HepG2 (cell line): Measurements from ENCODE around the gene SECISBP2L. TPM values are rescaled to one million over a fixed set of nuclear protein-coding genes. Genes with fewer than 3 reads are reported as not detected.

ENCODE experiments used
- MATR3 ChIP-seq: sonication (generic); formaldehyde crosslinking; IDR thresholded peaks from 2 replicates; pipeline ENCODE4 v1.4.0; 2020; ENCODE audit warnings: missing genetic modification reagents
- MTA3 ChIP-seq: sonication (generic); formaldehyde crosslinking; IDR thresholded peaks from 2 replicates; pipeline ENCODE4 v1.4.0; 2020; ENCODE audit warnings: missing genetic modification reagents
- U2AF1 ChIP-seq: fragments of 200-400 bp; formaldehyde crosslinking; optimal IDR thresholded peaks from 2 replicates; pipeline ENCODE3; 2017; ENCODE audit warnings: mild to moderate bottlenecking, low read depth, low read length
- ZFP37 ChIP-seq: sonication (generic); formaldehyde crosslinking; IDR thresholded peaks from 2 replicates; pipeline ENCODE4 v1.4.0; 2020; ENCODE audit warnings: missing genetic modification reagents, borderline replicate concordance
- ZFP62 ChIP-seq: sonication (generic); formaldehyde crosslinking; IDR thresholded peaks from 2 replicates; pipeline ENCODE4 v1.4.0; 2020; ENCODE audit warnings: missing genetic modification reagents
- ZNF124 ChIP-seq: sonication (generic); formaldehyde crosslinking; IDR thresholded peaks from 2 replicates; pipeline ENCODE4 v1.4.0; 2020; ENCODE audit warnings: missing genetic modification reagents
- ZNF260 ChIP-seq: sonication (generic); formaldehyde crosslinking; IDR thresholded peaks from 2 replicates; pipeline ENCODE4 v1.4.0; 2020; ENCODE audit warnings: missing genetic modification reagents, low read depth, mild to moderate bottlenecking, borderline replicate concordance
- ZNF547 ChIP-seq: sonication (generic); formaldehyde crosslinking; IDR thresholded peaks from 2 replicates; pipeline ENCODE4 v1.5.1; 2020; ENCODE audit warnings: mild to moderate bottlenecking, missing genetic modification reagents
- polyA plus RNA-seq, 8 experiments: library from polyadenylated mRNA; depleted of rRNA in 3 of 8; stranded (reverse) in 7 of 8; unstranded in 1 of 8; fragments of >200 nt; fragmentation: Illumina TruSeq in 4 of 8; extraction: Trizol in 4 of 8; gene quantifications; 2 replicates each; pipeline versions ENCODE4 v1.2.1 to v1.2.3, GENCODE V29; 2011 to 2016; ENCODE audit warnings: low read depth in 4 of 8, missing spikeins in 1 of 8, mixed read lengths in 1 of 8; ENCODE audit not compliant: insufficient read depth in 1 of 8
- total RNA-seq, 5 experiments: library from RNA; depleted of rRNA; stranded (reverse); fragments of >200 nt; fragmentation: Illumina TruSeq; extraction: Trizol; gene quantifications; 2 replicates each; pipeline ENCODE4 v1.2.3, GENCODE V29; 2016; ENCODE audit warnings: low read depth in 1 of 5
- TF ChIP-seq, protein P1 (sequence below): IDR thresholded peaks from 2 replicates; pipeline ENCODE4 v1.6.1; 2016; ENCODE audit warnings: mild to moderate bottlenecking
- TF ChIP-seq, protein P2 (sequence below): sonication (generic); formaldehyde crosslinking; conservative IDR thresholded peaks from 2 replicates; pipeline ENCODE4 v1.8.0; 2022; ENCODE audit warnings: missing genetic modification reagents
- TF ChIP-seq, protein P3 (sequence below): sonication (generic); formaldehyde crosslinking; IDR thresholded peaks from 2 replicates; pipeline ENCODE4 v1.8.0; 2022; ENCODE audit warnings: mild to moderate bottlenecking, missing genetic modification reagents, moderate library complexity
- TF ChIP-seq, protein P4 (sequence below): sonication (generic); formaldehyde crosslinking; IDR thresholded peaks from 2 replicates; pipeline ENCODE4 v1.4.0; 2020; ENCODE audit warnings: missing genetic modification reagents
- TF ChIP-seq, protein P5 (sequence below): sonication (generic); formaldehyde crosslinking; IDR thresholded peaks from 2 replicates; pipeline ENCODE4 v1.4.0; 2020; ENCODE audit warnings: missing genetic modification reagents, borderline replicate concordance
- TF ChIP-seq, protein P6 (sequence below): sonication (generic); formaldehyde crosslinking; IDR thresholded peaks from 2 replicates; pipeline ENCODE4 v1.4.0; 2020; ENCODE audit warnings: mild to moderate bottlenecking, low read depth, missing genetic modification reagents
- TF ChIP-seq, protein P7 (sequence below): sonication (generic); formaldehyde crosslinking; IDR thresholded peaks from 2 replicates; pipeline ENCODE4 v1.8.1; 2022; ENCODE audit warnings: mild to moderate bottlenecking, missing genetic modification reagents

SECISBP2L gene
- total and polyA plus RNA-seq, 2 of the 13 experiments (the other 11 are each of a cell fraction or from before 2014, with no cell fraction given), result 13.9 to 15.6 TPM

DNA sequence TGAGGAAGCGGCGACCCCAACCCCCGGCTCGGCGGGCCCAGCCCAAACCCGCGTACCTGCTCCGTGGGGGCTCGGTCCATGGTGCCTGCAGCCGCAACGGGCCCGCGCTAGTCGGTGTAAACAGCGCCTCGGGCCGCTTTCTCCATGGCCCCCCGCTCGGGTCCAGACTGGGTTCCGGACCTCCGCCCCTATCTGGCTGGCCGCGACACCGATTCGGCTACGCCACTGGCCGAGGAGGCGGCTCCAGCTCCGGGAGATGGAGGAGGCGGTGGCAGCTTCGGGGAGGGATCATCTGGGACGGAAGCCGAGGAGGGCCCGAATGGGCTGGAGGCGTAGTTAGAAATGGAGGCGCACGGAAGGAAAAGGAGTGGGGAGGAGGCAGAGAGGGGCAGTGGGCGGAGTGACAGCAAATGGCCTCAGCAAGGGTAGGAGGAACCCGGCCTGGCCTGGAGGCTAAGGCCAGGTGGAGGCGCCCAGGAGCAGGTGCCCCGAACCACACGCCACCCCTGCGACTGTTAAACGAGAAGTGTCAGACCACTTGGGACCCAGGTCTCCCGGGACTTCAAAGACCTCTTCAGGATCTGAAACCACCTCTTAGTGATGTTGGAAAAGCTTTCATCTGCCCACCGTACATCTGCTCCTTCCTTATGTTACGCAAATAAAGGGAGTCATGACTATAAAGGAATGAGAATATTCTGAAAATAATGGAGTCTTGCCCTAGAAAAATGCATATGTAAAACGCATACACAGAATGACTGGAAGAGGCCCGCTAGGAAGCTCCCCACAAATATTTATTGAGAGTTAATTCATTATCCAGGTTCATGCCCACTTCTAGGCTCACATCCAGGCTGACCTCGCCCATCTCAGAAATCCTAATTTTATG is at the start of gene SECISBP2L (continued):
- TF ChIP-seq ZNF124 (CRISPR knock-in tag) (peak; percentile 41; the same call in 1 of the 2 replicates), U2AF1 (peak; percentile 43), ZNF260 (CRISPR knock-in tag) (no peak), ZFP62 (CRISPR knock-in tag) (0 out of 2 replicates have a peak, but pooled peaks have one; percentile 45), ZNF547 (CRISPR knock-in tag) (no peak), ZFP37 (CRISPR knock-in tag) (no peak), MATR3 (CRISPR knock-in tag) (no peak), MTA3 (CRISPR knock-in tag) (no peak)
- TF ChIP-seq, protein P1, sequence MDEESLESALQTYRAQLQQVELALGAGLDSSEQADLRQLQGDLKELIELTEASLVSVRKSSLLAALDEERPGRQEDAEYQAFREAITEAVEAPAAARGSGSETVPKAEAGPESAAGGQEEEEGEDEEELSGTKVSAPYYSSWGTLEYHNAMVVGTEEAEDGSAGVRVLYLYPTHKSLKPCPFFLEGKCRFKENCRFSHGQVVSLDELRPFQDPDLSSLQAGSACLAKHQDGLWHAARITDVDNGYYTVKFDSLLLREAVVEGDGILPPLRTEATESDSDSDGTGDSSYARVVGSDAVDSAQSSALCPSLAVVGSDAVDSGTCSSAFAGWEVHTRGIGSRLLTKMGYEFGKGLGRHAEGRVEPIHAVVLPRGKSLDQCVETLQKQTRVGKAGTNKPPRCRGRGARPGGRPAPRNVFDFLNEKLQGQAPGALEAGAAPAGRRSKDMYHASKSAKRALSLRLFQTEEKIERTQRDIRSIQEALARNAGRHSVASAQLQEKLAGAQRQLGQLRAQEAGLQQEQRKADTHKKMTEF (CRISPR knock-in tag), result peak; percentile 96
- TF ChIP-seq, protein P2, sequence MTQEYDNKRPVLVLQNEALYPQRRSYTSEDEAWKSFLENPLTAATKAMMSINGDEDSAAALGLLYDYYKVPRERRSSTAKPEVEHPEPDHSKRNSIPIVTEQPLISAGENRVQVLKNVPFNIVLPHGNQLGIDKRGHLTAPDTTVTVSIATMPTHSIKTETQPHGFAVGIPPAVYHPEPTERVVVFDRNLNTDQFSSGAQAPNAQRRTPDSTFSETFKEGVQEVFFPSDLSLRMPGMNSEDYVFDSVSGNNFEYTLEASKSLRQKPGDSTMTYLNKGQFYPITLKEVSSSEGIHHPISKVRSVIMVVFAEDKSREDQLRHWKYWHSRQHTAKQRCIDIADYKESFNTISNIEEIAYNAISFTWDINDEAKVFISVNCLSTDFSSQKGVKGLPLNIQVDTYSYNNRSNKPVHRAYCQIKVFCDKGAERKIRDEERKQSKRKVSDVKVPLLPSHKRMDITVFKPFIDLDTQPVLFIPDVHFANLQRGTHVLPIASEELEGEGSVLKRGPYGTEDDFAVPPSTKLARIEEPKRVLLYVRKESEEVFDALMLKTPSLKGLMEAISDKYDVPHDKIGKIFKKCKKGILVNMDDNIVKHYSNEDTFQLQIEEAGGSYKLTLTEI (CRISPR knock-in tag), result no peak
- TF ChIP-seq, protein P3, sequence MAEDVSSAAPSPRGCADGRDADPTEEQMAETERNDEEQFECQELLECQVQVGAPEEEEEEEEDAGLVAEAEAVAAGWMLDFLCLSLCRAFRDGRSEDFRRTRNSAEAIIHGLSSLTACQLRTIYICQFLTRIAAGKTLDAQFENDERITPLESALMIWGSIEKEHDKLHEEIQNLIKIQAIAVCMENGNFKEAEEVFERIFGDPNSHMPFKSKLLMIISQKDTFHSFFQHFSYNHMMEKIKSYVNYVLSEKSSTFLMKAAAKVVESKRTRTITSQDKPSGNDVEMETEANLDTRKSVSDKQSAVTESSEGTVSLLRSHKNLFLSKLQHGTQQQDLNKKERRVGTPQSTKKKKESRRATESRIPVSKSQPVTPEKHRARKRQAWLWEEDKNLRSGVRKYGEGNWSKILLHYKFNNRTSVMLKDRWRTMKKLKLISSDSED (CRISPR knock-in tag), result no peak
- TF ChIP-seq, protein P4, sequence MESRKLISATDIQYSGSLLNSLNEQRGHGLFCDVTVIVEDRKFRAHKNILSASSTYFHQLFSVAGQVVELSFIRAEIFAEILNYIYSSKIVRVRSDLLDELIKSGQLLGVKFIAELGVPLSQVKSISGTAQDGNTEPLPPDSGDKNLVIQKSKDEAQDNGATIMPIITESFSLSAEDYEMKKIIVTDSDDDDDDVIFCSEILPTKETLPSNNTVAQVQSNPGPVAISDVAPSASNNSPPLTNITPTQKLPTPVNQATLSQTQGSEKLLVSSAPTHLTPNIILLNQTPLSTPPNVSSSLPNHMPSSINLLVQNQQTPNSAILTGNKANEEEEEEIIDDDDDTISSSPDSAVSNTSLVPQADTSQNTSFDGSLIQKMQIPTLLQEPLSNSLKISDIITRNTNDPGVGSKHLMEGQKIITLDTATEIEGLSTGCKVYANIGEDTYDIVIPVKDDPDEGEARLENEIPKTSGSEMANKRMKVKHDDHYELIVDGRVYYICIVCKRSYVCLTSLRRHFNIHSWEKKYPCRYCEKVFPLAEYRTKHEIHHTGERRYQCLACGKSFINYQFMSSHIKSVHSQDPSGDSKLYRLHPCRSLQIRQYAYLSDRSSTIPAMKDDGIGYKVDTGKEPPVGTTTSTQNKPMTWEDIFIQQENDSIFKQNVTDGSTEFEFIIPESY (CRISPR knock-in tag), result 0 out of 2 replicates have a peak, but pooled peaks have one; percentile 48
- TF ChIP-seq, protein P5, sequence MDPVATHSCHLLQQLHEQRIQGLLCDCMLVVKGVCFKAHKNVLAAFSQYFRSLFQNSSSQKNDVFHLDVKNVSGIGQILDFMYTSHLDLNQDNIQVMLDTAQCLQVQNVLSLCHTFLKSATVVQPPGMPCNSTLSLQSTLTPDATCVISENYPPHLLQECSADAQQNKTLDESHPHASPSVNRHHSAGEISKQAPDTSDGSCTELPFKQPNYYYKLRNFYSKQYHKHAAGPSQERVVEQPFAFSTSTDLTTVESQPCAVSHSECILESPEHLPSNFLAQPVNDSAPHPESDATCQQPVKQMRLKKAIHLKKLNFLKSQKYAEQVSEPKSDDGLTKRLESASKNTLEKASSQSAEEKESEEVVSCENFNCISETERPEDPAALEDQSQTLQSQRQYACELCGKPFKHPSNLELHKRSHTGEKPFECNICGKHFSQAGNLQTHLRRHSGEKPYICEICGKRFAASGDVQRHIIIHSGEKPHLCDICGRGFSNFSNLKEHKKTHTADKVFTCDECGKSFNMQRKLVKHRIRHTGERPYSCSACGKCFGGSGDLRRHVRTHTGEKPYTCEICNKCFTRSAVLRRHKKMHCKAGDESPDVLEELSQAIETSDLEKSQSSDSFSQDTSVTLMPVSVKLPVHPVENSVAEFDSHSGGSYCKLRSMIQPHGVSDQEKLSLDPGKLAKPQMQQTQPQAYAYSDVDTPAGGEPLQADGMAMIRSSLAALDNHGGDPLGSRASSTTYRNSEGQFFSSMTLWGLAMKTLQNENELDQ, result no peak
- TF ChIP-seq, protein P6, sequence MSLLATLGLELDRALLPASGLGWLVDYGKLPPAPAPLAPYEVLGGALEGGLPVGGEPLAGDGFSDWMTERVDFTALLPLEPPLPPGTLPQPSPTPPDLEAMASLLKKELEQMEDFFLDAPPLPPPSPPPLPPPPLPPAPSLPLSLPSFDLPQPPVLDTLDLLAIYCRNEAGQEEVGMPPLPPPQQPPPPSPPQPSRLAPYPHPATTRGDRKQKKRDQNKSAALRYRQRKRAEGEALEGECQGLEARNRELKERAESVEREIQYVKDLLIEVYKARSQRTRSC (CRISPR knock-in tag), result no peak; the same call in 1 of the 2 replicates
- TF ChIP-seq, protein P7, sequence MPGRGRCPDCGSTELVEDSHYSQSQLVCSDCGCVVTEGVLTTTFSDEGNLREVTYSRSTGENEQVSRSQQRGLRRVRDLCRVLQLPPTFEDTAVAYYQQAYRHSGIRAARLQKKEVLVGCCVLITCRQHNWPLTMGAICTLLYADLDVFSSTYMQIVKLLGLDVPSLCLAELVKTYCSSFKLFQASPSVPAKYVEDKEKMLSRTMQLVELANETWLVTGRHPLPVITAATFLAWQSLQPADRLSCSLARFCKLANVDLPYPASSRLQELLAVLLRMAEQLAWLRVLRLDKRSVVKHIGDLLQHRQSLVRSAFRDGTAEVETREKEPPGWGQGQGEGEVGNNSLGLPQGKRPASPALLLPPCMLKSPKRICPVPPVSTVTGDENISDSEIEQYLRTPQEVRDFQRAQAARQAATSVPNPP, result 0 out of 2 replicates have a peak, but pooled peaks have one; percentile 77
